ENCODE data around the gene POLR3F.
"Not testable (repeated sequence)": the region's sequence is repeated elsewhere in the genome, so short reads cannot be mapped to it uniquely, and the experiment has no call there.

The POLR3F gene

GRCh38 chr20:18506744-18507143 lies 39.6 kb downstream of the POLR3F start:
- no peak for DNase-seq (ENCODE audit: low read depth)

- DNase-seq (ENCODE audit: low read depth), result peak; percentile 96
These were observed 40.3 kb downstream of the POLR3F start, which contains the start of gene SEC23B for GRCh38 chr20:18507218-18508191. SEC23B (plus strand) TSS chr20:18507940; CDS start chr20:18510836, 2,896 bp downstream.

- DNase-seq (ENCODE audit: low read depth), result no peak
These were observed 44.4 kb downstream of the POLR3F start for GRCh38 chr20:18511571-18511970.

- DNase-seq (ENCODE audit: low read depth), result no peak
These were observed 46.0 kb downstream of the POLR3F start for GRCh38 chr20:18513208-18513607.

- no peak for DNase-seq (ENCODE audit: low read depth)
These were observed 46.9 kb downstream of the POLR3F start for GRCh38 chr20:18514127-18514526.

- no peak for DNase-seq (ENCODE audit: low read depth)
These were observed 48.8 kb downstream of the POLR3F start for GRCh38 chr20:18515973-18516372.

- not testable (repeated sequence) for DNase-seq (ENCODE audit: low read depth)
These were observed 54.9 kb downstream of the POLR3F start for GRCh38 chr20:18522066-18522465.

- no peak for DNase-seq (ENCODE audit: low read depth)
These were observed 55.9 kb downstream of the POLR3F start for GRCh38 chr20:18523066-18523465.

- DNase-seq (ENCODE audit: low read depth), result peak; percentile 38
These were observed 57.5 kb downstream of the POLR3F start for GRCh38 chr20:18524646-18525045.

- DNase-seq (ENCODE audit: low read depth), result not testable (repeated sequence)
These were observed 59.6 kb downstream of the POLR3F start for GRCh38 chr20:18526761-18527160.

- no peak for DNase-seq (ENCODE audit: low read depth)
These were observed 60.1 kb downstream of the POLR3F start for GRCh38 chr20:18527339-18527738.

- peak; percentile 47 for DNase-seq (ENCODE audit: low read depth)
These were observed 60.6 kb downstream of the POLR3F start for GRCh38 chr20:18527836-18528235.

GRCh38 chr20:18529041-18529440 lies 61.9 kb downstream of the POLR3F start:
- DNase-seq (ENCODE audit: low read depth), result no peak

GRCh38 chr20:18532626-18533025 lies 65.4 kb downstream of the POLR3F start:
- DNase-seq (ENCODE audit: low read depth), result no peak

- no peak for DNase-seq (ENCODE audit: low read depth)
These were observed 66.3 kb downstream of the POLR3F start for GRCh38 chr20:18533491-18533890.

- DNase-seq (ENCODE audit: low read depth), result no peak
These were observed 66.9 kb downstream of the POLR3F start for GRCh38 chr20:18533978-18534644.
